GM12801 (cell line): ENCODE results near the gene MXD3.

Experiments used
- TF ChIP-seq, protein P1 (sequence below): IDR thresholded peaks from one replicate; pipeline ENCODE4 v1.5.1; 2011; ENCODE audit warnings: control low read depth; ENCODE audit not compliant: insufficient read length; ENCODE audit errors: extremely low read depth

MXD3 gene

DNA sequence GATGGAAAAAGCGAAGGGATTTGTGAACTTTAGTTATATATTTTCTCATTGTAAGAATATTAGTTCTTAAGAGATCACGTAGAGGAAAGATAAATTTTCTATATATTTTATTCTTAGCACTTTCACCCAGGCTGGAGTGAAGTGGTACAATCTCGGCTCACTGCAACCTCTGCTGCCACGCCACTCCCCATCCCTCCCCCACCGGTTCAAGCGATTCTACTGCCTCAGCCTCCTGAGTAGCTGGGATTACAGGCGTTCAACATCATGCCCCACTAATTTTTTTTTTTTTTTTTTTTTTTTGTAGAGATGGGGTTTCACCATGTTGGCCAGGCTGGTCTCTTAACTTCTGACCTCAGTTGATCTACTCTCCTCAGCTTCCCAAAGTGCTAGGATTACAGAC lies 50.7 kb downstream of the MXD3 start:
- TF ChIP-seq, protein P1, sequence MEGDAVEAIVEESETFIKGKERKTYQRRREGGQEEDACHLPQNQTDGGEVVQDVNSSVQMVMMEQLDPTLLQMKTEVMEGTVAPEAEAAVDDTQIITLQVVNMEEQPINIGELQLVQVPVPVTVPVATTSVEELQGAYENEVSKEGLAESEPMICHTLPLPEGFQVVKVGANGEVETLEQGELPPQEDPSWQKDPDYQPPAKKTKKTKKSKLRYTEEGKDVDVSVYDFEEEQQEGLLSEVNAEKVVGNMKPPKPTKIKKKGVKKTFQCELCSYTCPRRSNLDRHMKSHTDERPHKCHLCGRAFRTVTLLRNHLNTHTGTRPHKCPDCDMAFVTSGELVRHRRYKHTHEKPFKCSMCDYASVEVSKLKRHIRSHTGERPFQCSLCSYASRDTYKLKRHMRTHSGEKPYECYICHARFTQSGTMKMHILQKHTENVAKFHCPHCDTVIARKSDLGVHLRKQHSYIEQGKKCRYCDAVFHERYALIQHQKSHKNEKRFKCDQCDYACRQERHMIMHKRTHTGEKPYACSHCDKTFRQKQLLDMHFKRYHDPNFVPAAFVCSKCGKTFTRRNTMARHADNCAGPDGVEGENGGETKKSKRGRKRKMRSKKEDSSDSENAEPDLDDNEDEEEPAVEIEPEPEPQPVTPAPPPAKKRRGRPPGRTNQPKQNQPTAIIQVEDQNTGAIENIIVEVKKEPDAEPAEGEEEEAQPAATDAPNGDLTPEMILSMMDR: no peak
